T-helper 17 cell (primary cell): Measurements from ENCODE around the gene ZDHHC17. TPM values are rescaled to one million over a fixed set of nuclear protein-coding genes. Genes with fewer than 3 reads are reported as not detected.

Source experiments
- ATAC-seq: fragments of 150-1000 bp; cut with Tn5 transposase; 2 replicates; pipeline ENCODE4 v1.10.0; 2021; ENCODE audit warnings: mild to moderate bottlenecking, moderate library complexity
- DNase-seq, 3 donors: peaks; one replicate each; pipeline versions ENCODE4 v3.0.0 to v3.0.0-alpha.2; 2020 to 2021
- H3K9me3 ChIP-seq: one replicate; pipeline ENCODE4 v1.7.0; 2013; ENCODE audit warnings: low read length, mild to moderate bottlenecking; ENCODE audit not compliant: control insufficient read depth, poor library complexity, severe bottlenecking
- H3K27ac Mint-ChIP-seq: one replicate; pipeline ENCODE4 v1.8.0; 2022; ENCODE audit warnings: mild to moderate bottlenecking, moderate library complexity, mixed read lengths
- H3K27me3 Mint-ChIP-seq: one replicate; pipeline ENCODE4 v1.8.0; 2022; ENCODE audit warnings: mixed read lengths
- H3K36me3 Mint-ChIP-seq: one replicate; pipeline ENCODE4 v1.8.0; 2022; ENCODE audit warnings: low read depth, mixed read lengths
- H3K4me1 Mint-ChIP-seq: one replicate; pipeline ENCODE4 v1.8.0; 2022; ENCODE audit warnings: mild to moderate bottlenecking, mixed read lengths
- H3K4me3 Mint-ChIP-seq: one replicate; pipeline ENCODE4 v1.8.0; 2022; ENCODE audit warnings: mild to moderate bottlenecking, moderate library complexity, mixed read lengths
- total RNA-seq, 4 donors: library from RNA in 2 of 4; stranded (reverse) in 2 of 4; gene quantifications; one replicate each; pipeline ENCODE4 v1.2.3 and lab custom pipeline; 2022 to 2026

Gene ZDHHC17
- total RNA-seq, 2 donors from 2014 or later: 40.7 to 48.0 TPM

GRCh38 chr12:76811976-76812375 is 48.1 kb downstream of the ZDHHC17 start:
- Mint-ChIP-seq H3K4me1 (peaks cover 8% of the 10 kb centered on the region), H3K4me3 (no peak overlapping the region), H3K27me3 (no peaks in the 10 kb centered on the region), H3K27ac (no peak overlapping the region), H3K36me3 (peaks cover 10% of the 10 kb centered on the region)
- ATAC-seq (no peak), DNase-seq (no peak)
- no peaks in the 10 kb centered on the region for H3K9me3 ChIP-seq

- ATAC-seq (no peak), DNase-seq (no peak)
- no peak overlapping the region for H3K4me3 Mint-ChIP-seq
- no peaks in the 10 kb centered on the region for H3K27me3 Mint-ChIP-seq
- peaks cover 10% of the 10 kb centered on the region for H3K36me3 Mint-ChIP-seq
- peak overlapping the region; percentile 71 for H3K27ac Mint-ChIP-seq
- no peaks in the 10 kb centered on the region for H3K9me3 ChIP-seq
- peaks cover 8% of the 10 kb centered on the region for H3K4me1 Mint-ChIP-seq
Observed at GRCh38 chr12:76813265-76813664, 49.4 kb downstream of the ZDHHC17 start.

- peak overlapping the region; percentile 28 for H3K4me3 Mint-ChIP-seq
- H3K27ac Mint-ChIP-seq: peak overlapping the region; percentile 71
- H3K9me3 ChIP-seq: no peaks in the 10 kb centered on the region
- H3K27me3 Mint-ChIP-seq: no peaks in the 10 kb centered on the region
- ATAC-seq (no peak), DNase-seq (no peak)
- peaks cover 11% of the 10 kb centered on the region for H3K4me1 Mint-ChIP-seq
- H3K36me3 Mint-ChIP-seq: peaks cover 12% of the 10 kb centered on the region
Observed at GRCh38 chr12:76813972-76814371, 50.1 kb downstream of the ZDHHC17 start.

GRCh38 chr12:76820888-76821482 is 57.1 kb downstream of the ZDHHC17 start:
- Mint-ChIP-seq H3K27ac (no peak overlapping the region), H3K4me3 (no peak overlapping the region), H3K27me3 (no peaks in the 10 kb centered on the region), H3K36me3 (peaks cover 3% of the 10 kb centered on the region), H3K4me1 (peaks cover 4% of the 10 kb centered on the region)
- DNase-seq: no peak
- ATAC-seq: no peak
- no peaks in the 10 kb centered on the region for H3K9me3 ChIP-seq

- Mint-ChIP-seq H3K4me1 (no peaks in the 10 kb centered on the region), H3K4me3 (no peak overlapping the region), H3K27me3 (no peaks in the 10 kb centered on the region), H3K36me3 (no peaks in the 10 kb centered on the region), H3K27ac (no peak overlapping the region)
- ATAC-seq (no peak), DNase-seq (no peak)
- no peaks in the 10 kb centered on the region for H3K9me3 ChIP-seq
Observed at GRCh38 chr12:76830436-76830835, 66.5 kb downstream of the ZDHHC17 start.

- no peaks in the 10 kb centered on the region for H3K9me3 ChIP-seq
- DNase-seq (no peak), ATAC-seq (no peak)
- Mint-ChIP-seq H3K27me3 (no peaks in the 10 kb centered on the region), H3K36me3 (no peaks in the 10 kb centered on the region), H3K27ac (no peak overlapping the region), H3K4me1 (peaks cover 3% of the 10 kb centered on the region), H3K4me3 (no peak overlapping the region)
Observed at GRCh38 chr12:76836633-76837032, 72.7 kb downstream of the ZDHHC17 start.

- no peaks in the 10 kb centered on the region for H3K9me3 ChIP-seq
- Mint-ChIP-seq H3K27ac (no peak overlapping the region), H3K36me3 (peaks cover 7% of the 10 kb centered on the region), H3K4me3 (no peak overlapping the region), H3K27me3 (no peaks in the 10 kb centered on the region), H3K4me1 (no peaks in the 10 kb centered on the region)
- DNase-seq (no peak), ATAC-seq (no peak)
Observed at GRCh38 chr12:76847260-76847659, 83.3 kb downstream of the ZDHHC17 start.

- H3K9me3 ChIP-seq: no peaks in the 10 kb centered on the region
- H3K27me3 Mint-ChIP-seq: no peaks in the 10 kb centered on the region
- no peak overlapping the region for H3K27ac Mint-ChIP-seq
- H3K4me1 Mint-ChIP-seq: no peaks in the 10 kb centered on the region
- peaks cover 7% of the 10 kb centered on the region for H3K36me3 Mint-ChIP-seq
- no peak overlapping the region for H3K4me3 Mint-ChIP-seq
- ATAC-seq: no peak
- no peak for DNase-seq
Observed at GRCh38 chr12:76848132-76848531, 84.2 kb downstream of the ZDHHC17 start.

GRCh38 chr12:76852106-76852505 is 88.2 kb downstream of the ZDHHC17 start:
- H3K36me3 Mint-ChIP-seq: peaks cover 2% of the 10 kb centered on the region

GRCh38 chr12:76855271-76855670 is 91.4 kb downstream of the ZDHHC17 start:
- H3K36me3 Mint-ChIP-seq: no peaks in the 10 kb centered on the region
- H3K9me3 ChIP-seq: no peaks in the 10 kb centered on the region
- ATAC-seq (no peak), DNase-seq (no peak)
- no peaks in the 10 kb centered on the region for H3K27me3 Mint-ChIP-seq
- no peak overlapping the region for H3K4me3 Mint-ChIP-seq
- no peaks in the 10 kb centered on the region for H3K4me1 Mint-ChIP-seq
- H3K27ac Mint-ChIP-seq: no peak overlapping the region

More at GRCh38 chr12:76852106-76852505, 88.2 kb downstream of the ZDHHC17 start:
- H3K9me3 ChIP-seq: no peaks in the 10 kb centered on the region
- no peak for ATAC-seq
- DNase-seq: no peak
- Mint-ChIP-seq H3K27ac (no peak overlapping the region), H3K4me1 (no peaks in the 10 kb centered on the region), H3K4me3 (no peak overlapping the region), H3K27me3 (no peaks in the 10 kb centered on the region)

- H3K36me3 Mint-ChIP-seq: no peaks in the 10 kb centered on the region
- H3K9me3 ChIP-seq: no peaks in the 10 kb centered on the region
- no peaks in the 10 kb centered on the region for H3K27me3 Mint-ChIP-seq
- H3K27ac Mint-ChIP-seq: no peak overlapping the region
- ATAC-seq (no peak), DNase-seq (no peak)
- no peaks in the 10 kb centered on the region for H3K4me1 Mint-ChIP-seq
- no peak overlapping the region for H3K4me3 Mint-ChIP-seq
Observed at GRCh38 chr12:76856018-76856644, 92.2 kb downstream of the ZDHHC17 start.

GRCh38 chr12:76859611-76860010 is 95.7 kb downstream of the ZDHHC17 start:
- Mint-ChIP-seq H3K27me3 (peaks cover 5% of the 10 kb centered on the region), H3K4me3 (no peak overlapping the region), H3K27ac (no peak overlapping the region), H3K36me3 (no peaks in the 10 kb centered on the region), H3K4me1 (no peaks in the 10 kb centered on the region)
- no peaks in the 10 kb centered on the region for H3K9me3 ChIP-seq
- ATAC-seq (no peak), DNase-seq (no peak)

GRCh38 chr12:76860256-76860655 is 96.3 kb downstream of the ZDHHC17 start:
- H3K9me3 ChIP-seq: no peaks in the 10 kb centered on the region
- no peaks in the 10 kb centered on the region for H3K4me1 Mint-ChIP-seq
- no peak overlapping the region for H3K4me3 Mint-ChIP-seq
- ATAC-seq (no peak), DNase-seq (no peak)
- peaks cover 5% of the 10 kb centered on the region for H3K27me3 Mint-ChIP-seq
- H3K27ac Mint-ChIP-seq: no peak overlapping the region
- H3K36me3 Mint-ChIP-seq: no peaks in the 10 kb centered on the region

GRCh38 chr12:76863005-76863670 is 99.2 kb downstream of the ZDHHC17 start:
- Mint-ChIP-seq H3K27me3 (peaks cover 18% of the 10 kb centered on the region), H3K27ac (no peak overlapping the region)
- ATAC-seq: no peak

More at GRCh38 chr12:76863005-76863670, 99.2 kb downstream of the ZDHHC17 start:
- peaks cover 2% of the 10 kb centered on the region for H3K4me1 Mint-ChIP-seq
- no peak for DNase-seq
- H3K9me3 ChIP-seq: no peaks in the 10 kb centered on the region
- H3K4me3 Mint-ChIP-seq: no peak overlapping the region
- H3K36me3 Mint-ChIP-seq: no peaks in the 10 kb centered on the region
